Left lung (tissue), 10 donors: Measurements from ENCODE around the gene HOXA7. TPM values are rescaled to one million over a fixed set of nuclear protein-coding genes. Genes with fewer than 3 reads are reported as not detected.

Experiments used
- ATAC-seq: fragments of 200-7000 bp; cut with Tn5 transposase; one replicate; pipeline ENCODE4 v1.9.1; 2020; ENCODE audit warnings: moderate library complexity
- DNase-seq, 4 donors: peaks; one replicate each; pipeline ENCODE4 v3.0.0-alpha.2; 2013 to 2020
- H3K27ac ChIP-seq, 2 donors: fragments of 200-600 bp; sonication (generic) in 1 of 2; one replicate each; pipeline versions ENCODE4 v1.5.0 to v1.8.0; 2020 to 2021
- H3K27me3 ChIP-seq, 2 donors: fragments of 200-600 bp; sonication (generic) in 1 of 2; one replicate each; pipeline versions ENCODE4 v1.5.0 to v1.8.0; 2020 to 2021
- H3K36me3 ChIP-seq, 2 donors: fragments of 200-600 bp; sonication (generic) in 1 of 2; one replicate each; pipeline versions ENCODE4 v1.5.0 to v1.8.0; 2020 to 2021
- H3K4me1 ChIP-seq, 2 donors: fragments of 200-600 bp; one replicate each; pipeline ENCODE4 v1.8.0; 2021
- H3K4me3 ChIP-seq, 2 donors: fragments of 200-600 bp; sonication (generic) in 1 of 2; one replicate each; pipeline versions ENCODE4 v1.5.0 to v1.8.0; 2020 to 2021; ENCODE audit warnings: mild to moderate bottlenecking in 1 of 2
- H3K9me3 ChIP-seq, 2 donors: fragments of 200-600 bp; sonication (generic) in 1 of 2; one replicate each; pipeline versions ENCODE4 v1.5.0 to v1.8.0; 2020 to 2021
- intact Hi-C, 2 donors: fragments of 100-400 bp; cut with DNase I; formaldehyde crosslinking; loops; one replicate each; pipeline versions ENCODE4 v1.11.2 to v1.14.2; 2022
- polyA plus RNA-seq, 6 donors: library from polyadenylated mRNA; unstranded; fragments of 120-200 nt; gene quantifications; one replicate each; pipeline ENCODE4 v1.2.1, GENCODE V29; 2013; ENCODE audit not compliant: insufficient read length in 6 of 6
- total RNA-seq, 2 donors: library from RNA; stranded (reverse); fragmentation: NEBNext Ultra II Directional; extraction: Animal tissue kit (Norgen Biotek cat#: 25700); gene quantifications; one replicate each; pipeline ENCODE4 v1.2.1, GENCODE V29; 2021
- TF ChIP-seq, protein P1 (sequence below), 2 donors: fragments of 200-600 bp; sonication (generic) in 1 of 2; IDR thresholded peaks; one replicate each; pipeline versions ENCODE4 v1.5.0 to v1.8.0; 2021; ENCODE audit warnings: antibody characterized with exemption in 2 of 2
- donor health status: DM: no; HTN: yes; CAD: no.
- donor health status: DM: no; HTN: no; CAD: no.

HOXA7 gene
- total and polyA plus RNA-seq, 8 donors: 1.3 to 6.4 (median 4.9) TPM

DNA sequence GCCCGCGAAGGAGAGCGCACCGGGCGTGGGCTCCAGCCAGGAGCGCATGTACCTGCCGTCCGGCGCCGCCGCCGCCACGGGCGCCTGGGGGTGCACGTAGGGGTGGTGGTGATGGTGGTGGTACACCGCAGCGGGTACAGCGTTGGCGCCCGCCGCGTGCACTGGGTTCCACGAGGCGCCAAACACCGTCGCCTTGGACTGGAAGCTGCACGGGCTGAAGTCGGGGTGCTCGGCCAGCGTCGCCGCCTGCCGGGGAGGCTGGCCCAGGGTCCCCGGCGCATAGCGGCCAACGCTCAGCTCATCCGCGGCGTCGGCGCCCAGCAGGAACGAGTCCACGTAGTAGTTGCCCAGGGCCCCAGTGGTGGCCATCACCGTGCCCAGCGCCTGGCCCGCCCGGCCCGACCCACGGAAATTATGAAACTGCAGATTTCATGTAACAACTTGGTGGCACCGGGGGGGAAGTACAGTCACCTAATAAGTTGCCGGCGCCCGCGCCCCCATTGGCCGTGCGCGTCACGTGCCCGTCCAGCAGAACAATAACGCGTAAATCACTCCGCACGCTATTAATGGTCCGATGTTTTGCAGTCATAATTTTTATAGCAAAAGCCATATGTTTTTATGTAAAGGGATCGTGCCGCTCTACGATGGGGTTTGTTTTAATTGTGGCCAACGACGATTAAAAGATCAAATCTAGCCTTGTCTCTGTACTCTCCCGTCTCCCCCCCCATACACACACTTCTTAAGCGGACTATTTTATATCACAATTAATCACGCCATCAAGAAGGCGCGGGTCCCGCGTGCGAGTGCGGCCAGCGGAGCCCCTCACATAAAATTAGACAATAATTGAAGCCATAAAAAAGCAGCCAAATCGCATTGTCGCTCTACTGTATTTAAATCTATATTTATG lies 8.9 kb upstream of the HOXA7 start, which contains the start of gene HOXA9:
HOXA9 (minus strand) TSS at position 449 of the 907 bp plus-strand sequence; CDS start at position 369, 80 bp downstream.
- Histone ChIP-seq H3K27me3 (peaks cover 78 to 100% of the 10 kb centered on the region in 2 donors), H3K4me3 (peak within 1 kb of the TSS; percentile 5 to 46), H3K4me1 (peaks cover 7 to 78% of the 10 kb centered on the region in 2 donors), H3K36me3 (no peaks in the 10 kb centered on the region), H3K27ac (peak within 1 kb of the TSS in 1 of 2 donors; percentile 61), H3K9me3 (no peaks in the 10 kb centered on the region)
- DNase-seq (peak in 2 of 4 donors; percentile 75 to 88), ATAC-seq (peak; percentile 23)
- TF ChIP-seq, protein P1, sequence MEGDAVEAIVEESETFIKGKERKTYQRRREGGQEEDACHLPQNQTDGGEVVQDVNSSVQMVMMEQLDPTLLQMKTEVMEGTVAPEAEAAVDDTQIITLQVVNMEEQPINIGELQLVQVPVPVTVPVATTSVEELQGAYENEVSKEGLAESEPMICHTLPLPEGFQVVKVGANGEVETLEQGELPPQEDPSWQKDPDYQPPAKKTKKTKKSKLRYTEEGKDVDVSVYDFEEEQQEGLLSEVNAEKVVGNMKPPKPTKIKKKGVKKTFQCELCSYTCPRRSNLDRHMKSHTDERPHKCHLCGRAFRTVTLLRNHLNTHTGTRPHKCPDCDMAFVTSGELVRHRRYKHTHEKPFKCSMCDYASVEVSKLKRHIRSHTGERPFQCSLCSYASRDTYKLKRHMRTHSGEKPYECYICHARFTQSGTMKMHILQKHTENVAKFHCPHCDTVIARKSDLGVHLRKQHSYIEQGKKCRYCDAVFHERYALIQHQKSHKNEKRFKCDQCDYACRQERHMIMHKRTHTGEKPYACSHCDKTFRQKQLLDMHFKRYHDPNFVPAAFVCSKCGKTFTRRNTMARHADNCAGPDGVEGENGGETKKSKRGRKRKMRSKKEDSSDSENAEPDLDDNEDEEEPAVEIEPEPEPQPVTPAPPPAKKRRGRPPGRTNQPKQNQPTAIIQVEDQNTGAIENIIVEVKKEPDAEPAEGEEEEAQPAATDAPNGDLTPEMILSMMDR (IDR thresholded peaks at IDR 0.05): no peak
- intact Hi-C loops: loop anchor here in 1 of 2 donors (10.0 kb wide), 1 partner anchor 1281 kb away; no protein-coding TSS in a partner anchor

DNA sequence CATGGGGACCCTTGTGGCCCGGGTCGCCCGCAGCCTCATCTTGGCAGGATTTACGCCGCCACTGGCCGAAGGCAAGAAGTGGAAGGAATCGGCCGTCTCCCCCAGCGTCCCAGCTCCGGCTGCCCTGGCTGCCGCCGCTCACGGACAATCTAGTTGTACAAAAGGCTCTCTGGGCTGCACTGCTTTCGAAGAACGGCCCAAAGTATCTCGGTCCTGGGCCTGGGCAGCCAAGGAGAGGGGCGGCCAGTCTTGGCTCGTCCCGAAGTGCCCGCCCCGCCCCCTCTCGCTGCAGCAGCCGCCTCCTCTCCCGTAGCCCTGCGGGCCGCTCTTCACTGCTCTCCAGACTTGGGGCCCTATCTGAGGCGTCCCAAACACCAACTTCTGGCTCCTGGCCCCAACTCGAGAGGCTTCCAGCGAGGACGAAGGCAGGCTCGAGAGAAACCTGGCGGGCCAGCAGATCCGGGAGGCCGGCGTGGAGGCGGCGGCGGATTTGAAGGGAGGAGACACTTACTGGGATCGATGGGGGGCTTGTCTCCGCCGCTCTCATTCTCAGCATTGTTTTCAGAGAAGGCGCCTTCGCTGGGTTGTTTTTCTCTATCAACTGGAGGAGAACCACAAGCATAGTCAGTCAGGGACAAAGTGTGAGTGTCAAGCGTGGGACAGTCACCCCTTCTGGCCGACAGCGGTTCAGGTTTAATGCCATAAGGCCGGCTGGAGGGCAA lies 8.1 kb upstream of the HOXA7 start:
- Histone ChIP-seq H3K36me3 (no peaks in the 10 kb centered on the region), H3K27me3 (peaks cover 78 to 100% of the 10 kb centered on the region in 2 donors), H3K4me3 (peak overlapping the region; percentile 5 to 46), H3K4me1 (peaks cover 9 to 75% of the 10 kb centered on the region in 2 donors), H3K27ac (peak overlapping the region in 1 of 2 donors; percentile 61), H3K9me3 (no peaks in the 10 kb centered on the region)
- ATAC-seq (no peak), DNase-seq (peak in 2 of 4 donors; percentile 36 to 82)
- intact Hi-C loops: loop anchor here in 1 of 2 donors (5.0 to 10.0 kb wide), 2 partner anchors 792 to 1280 kb away; no protein-coding TSS in a partner anchor
- TF ChIP-seq, protein P1 (IDR thresholded peaks at IDR 0.05): no peak

DNA sequence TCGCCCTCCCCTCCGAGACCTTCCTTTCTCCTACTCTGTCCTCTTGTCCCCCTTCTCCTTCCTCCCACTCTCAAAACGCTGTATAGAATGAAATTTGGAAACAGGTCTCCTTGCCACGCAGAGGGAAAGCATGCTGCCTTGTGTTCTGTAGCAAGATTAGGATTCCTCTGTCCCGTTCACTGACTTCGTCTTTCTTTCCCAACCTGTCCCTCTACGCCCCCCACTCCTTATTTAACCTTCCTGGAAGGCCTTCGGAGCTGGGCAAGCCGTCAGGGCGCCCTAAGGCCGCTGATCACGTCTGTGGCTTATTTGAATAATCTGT lies 7.5 kb upstream of the HOXA7 start:
- H3K9me3 ChIP-seq: no peaks in the 10 kb centered on the region
- peaks cover 78 to 100% of the 10 kb centered on the region in 2 donors for H3K27me3 ChIP-seq
- TF ChIP-seq, protein P1 (IDR thresholded peaks at IDR 0.05): no peak
- DNase-seq (no peak), ATAC-seq (no peak)
- no peak overlapping the region for H3K27ac ChIP-seq
- peaks cover 9 to 71% of the 10 kb centered on the region in 2 donors for H3K4me1 ChIP-seq
- intact Hi-C loops: loop anchor here in 1 of 2 donors (5.0 to 10.0 kb wide), 2 partner anchors 792 to 1279 kb away; no protein-coding TSS in a partner anchor
- peak overlapping the region in 1 of 2 donors; percentile 46 for H3K4me3 ChIP-seq
- H3K36me3 ChIP-seq: no peaks in the 10 kb centered on the region

DNA sequence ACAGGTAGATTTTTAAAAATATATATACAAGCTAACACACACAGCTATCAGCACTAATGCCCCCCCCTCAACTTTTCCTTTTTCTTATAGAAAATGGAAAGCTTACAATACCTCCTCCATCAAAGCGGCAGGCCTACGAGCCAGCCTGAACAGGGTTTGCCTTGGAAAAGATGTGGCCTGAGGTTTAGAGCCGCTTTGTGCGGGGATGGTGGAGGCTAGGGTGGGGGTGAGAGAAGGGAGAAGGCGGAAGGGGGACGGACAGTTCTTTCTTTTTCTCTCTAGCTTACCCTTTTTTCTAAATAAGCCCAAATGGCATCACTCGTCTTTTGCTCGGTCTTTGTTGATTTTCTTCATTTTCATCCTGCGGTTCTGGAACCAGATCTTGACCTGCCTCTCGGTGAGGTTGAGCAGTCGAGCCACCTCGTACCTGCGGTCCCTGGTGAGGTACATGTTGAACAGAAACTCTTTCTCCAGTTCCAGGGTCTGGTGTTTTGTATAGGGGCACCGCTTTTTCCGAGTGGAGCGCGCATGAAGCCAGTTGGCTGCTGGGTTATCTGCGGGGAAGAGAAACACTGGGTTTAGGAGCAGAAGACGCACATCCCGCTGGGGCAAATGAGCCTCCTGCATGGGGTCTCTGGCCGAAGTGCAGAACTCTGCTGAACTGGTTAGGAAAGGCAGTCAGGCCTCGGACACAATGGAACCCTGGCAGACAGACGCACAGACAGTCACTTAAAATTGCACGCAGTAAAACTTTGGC lies 7.0 kb upstream of the HOXA7 start:
- Histone ChIP-seq H3K9me3 (no peaks in the 10 kb centered on the region), H3K4me3 (peak overlapping the region in 1 of 2 donors; percentile 46), H3K27ac (no peak overlapping the region), H3K27me3 (peaks cover 78 to 100% of the 10 kb centered on the region in 2 donors), H3K36me3 (no peaks in the 10 kb centered on the region), H3K4me1 (peaks cover 9 to 68% of the 10 kb centered on the region in 2 donors)
- ATAC-seq (no peak), DNase-seq (peak in 2 of 4 donors; percentile 31 to 32)
- TF ChIP-seq, protein P1 (IDR thresholded peaks at IDR 0.05): no peak
- intact Hi-C loops: loop anchor here in 1 of 2 donors (5.0 to 10.0 kb wide), 2 partner anchors 791 to 1279 kb away; no protein-coding TSS in a partner anchor
